SK-N-SH treated with all-trans-retinoic acid at 6 μM for 48 hours (cell line): ENCODE data around the gene MMEL1.
A peak's percentile ranks its signal among the peaks of the same experiment; 100 is the strongest.

Source experiments
- ATAC-seq: fragments of 200-7000 bp; cut with Tn5 transposase; 3 replicates; pipeline ENCODE4 v1.9.1; 2020; ENCODE audit warnings: mild to moderate bottlenecking, moderate library complexity
- ARNTL ChIP-seq: fragments of 450-650 bp; formaldehyde crosslinking; IDR thresholded peaks from 2 replicates; pipeline ENCODE4 v1.5.0; 2020; ENCODE audit warnings: low read depth, mild to moderate bottlenecking, moderate library complexity, borderline replicate concordance
- ISL1 ChIP-seq: fragments of 250-450 bp; sonication (Bioruptor Pico); IDR thresholded peaks from 2 replicates; pipeline ENCODE4 v2.1.2; 2022; ENCODE audit warnings: mild to moderate bottlenecking, moderate library complexity
- OSR1 ChIP-seq: fragments of 250-450 bp; sonication (Bioruptor Pico); IDR thresholded peaks from 2 replicates; pipeline ENCODE4 v1.8.0; 2022; ENCODE audit warnings: moderate library complexity, mild to moderate bottlenecking, inconsistent platforms
- POU6F1 ChIP-seq: fragments of 250-450 bp; sonication (Bioruptor Pico); IDR thresholded peaks from 2 replicates; pipeline ENCODE4 v1.8.0; 2021; ENCODE audit warnings: low read depth, mild to moderate bottlenecking, moderate library complexity, borderline replicate concordance
- PPARA ChIP-seq: fragments of 250-450 bp; sonication (Bioruptor Pico); IDR thresholded peaks from 2 replicates; pipeline ENCODE4 v1.5.0; 2020; ENCODE audit warnings: mild to moderate bottlenecking, borderline replicate concordance
- TCF4 ChIP-seq: fragments of 250-450 bp; sonication (Bioruptor Pico); IDR thresholded peaks from 2 replicates; pipeline ENCODE4 v1.8.0; 2021; ENCODE audit warnings: mild to moderate bottlenecking, moderate library complexity, borderline replicate concordance
- TOX ChIP-seq: fragments of 250-450 bp; sonication (Bioruptor Pico); IDR thresholded peaks from 2 replicates; pipeline ENCODE4 v1.8.0; 2021; ENCODE audit warnings: mild to moderate bottlenecking, moderate library complexity, borderline replicate concordance
- TSHZ2 ChIP-seq: fragments of 250-450 bp; sonication (Bioruptor Pico); IDR thresholded peaks from 2 replicates; pipeline ENCODE4 v1.5.0; 2020; ENCODE audit warnings: mild to moderate bottlenecking, moderate library complexity
- ZC3H10 ChIP-seq: fragments of 250-450 bp; sonication (Bioruptor Pico); IDR thresholded peaks from 2 replicates; pipeline ENCODE4 v1.5.1; 2021; ENCODE audit warnings: mild to moderate bottlenecking, moderate library complexity
- ZFP3 ChIP-seq: fragments of 250-450 bp; sonication (Bioruptor Pico); IDR thresholded peaks from 2 replicates; pipeline ENCODE4 v1.5.0; 2020; ENCODE audit warnings: mild to moderate bottlenecking, moderate library complexity
- ZFP30 ChIP-seq: fragments of 450-650 bp; formaldehyde crosslinking; IDR thresholded peaks from 2 replicates; pipeline ENCODE4 v1.5.0; 2022; ENCODE audit warnings: mild to moderate bottlenecking, moderate library complexity
- ZNF70 ChIP-seq: fragments of 450-650 bp; formaldehyde crosslinking; IDR thresholded peaks from 2 replicates; pipeline ENCODE4 v1.5.0; 2020; ENCODE audit warnings: mild to moderate bottlenecking, moderate library complexity
- ZNF8 ChIP-seq: fragments of 450-650 bp; formaldehyde crosslinking; IDR thresholded peaks from 2 replicates; pipeline ENCODE4 v1.5.0; 2020; ENCODE audit warnings: mild to moderate bottlenecking, moderate library complexity
- TF ChIP-seq, protein P1 (sequence below): fragments of 250-450 bp; sonication (Bioruptor Pico); IDR thresholded peaks from 2 replicates; pipeline ENCODE4 v1.8.0; 2020; ENCODE audit warnings: mild to moderate bottlenecking, moderate library complexity, borderline replicate concordance
- TF ChIP-seq, protein P2 (sequence below): fragments of 250-450 bp; sonication (Bioruptor Pico); IDR thresholded peaks from 2 replicates; pipeline ENCODE4 v1.5.1; 2020; ENCODE audit warnings: low read depth, mild to moderate bottlenecking, moderate library complexity
- TF ChIP-seq, protein P3 (sequence below): fragments of 250-450 bp; sonication (Bioruptor Pico); IDR thresholded peaks from 2 replicates; pipeline ENCODE4 v1.5.1; 2021; ENCODE audit warnings: mild to moderate bottlenecking, moderate library complexity

The MMEL1 gene

GRCh38 chr1:2546515-2547209 lies 86.2 kb downstream of the MMEL1 start:
- peak; percentile 85 for ATAC-seq
- TF ChIP-seq, protein P1, sequence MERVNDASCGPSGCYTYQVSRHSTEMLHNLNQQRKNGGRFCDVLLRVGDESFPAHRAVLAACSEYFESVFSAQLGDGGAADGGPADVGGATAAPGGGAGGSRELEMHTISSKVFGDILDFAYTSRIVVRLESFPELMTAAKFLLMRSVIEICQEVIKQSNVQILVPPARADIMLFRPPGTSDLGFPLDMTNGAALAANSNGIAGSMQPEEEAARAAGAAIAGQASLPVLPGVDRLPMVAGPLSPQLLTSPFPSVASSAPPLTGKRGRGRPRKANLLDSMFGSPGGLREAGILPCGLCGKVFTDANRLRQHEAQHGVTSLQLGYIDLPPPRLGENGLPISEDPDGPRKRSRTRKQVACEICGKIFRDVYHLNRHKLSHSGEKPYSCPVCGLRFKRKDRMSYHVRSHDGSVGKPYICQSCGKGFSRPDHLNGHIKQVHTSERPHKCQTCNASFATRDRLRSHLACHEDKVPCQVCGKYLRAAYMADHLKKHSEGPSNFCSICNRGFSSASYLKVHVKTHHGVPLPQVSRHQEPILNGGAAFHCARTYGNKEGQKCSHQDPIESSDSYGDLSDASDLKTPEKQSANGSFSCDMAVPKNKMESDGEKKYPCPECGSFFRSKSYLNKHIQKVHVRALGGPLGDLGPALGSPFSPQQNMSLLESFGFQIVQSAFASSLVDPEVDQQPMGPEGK = peak; percentile 49; the same call in 1 of the 2 replicates
- no peak for TF ChIP-seq PPARA (CRISPR knock-in tag)

DNA sequence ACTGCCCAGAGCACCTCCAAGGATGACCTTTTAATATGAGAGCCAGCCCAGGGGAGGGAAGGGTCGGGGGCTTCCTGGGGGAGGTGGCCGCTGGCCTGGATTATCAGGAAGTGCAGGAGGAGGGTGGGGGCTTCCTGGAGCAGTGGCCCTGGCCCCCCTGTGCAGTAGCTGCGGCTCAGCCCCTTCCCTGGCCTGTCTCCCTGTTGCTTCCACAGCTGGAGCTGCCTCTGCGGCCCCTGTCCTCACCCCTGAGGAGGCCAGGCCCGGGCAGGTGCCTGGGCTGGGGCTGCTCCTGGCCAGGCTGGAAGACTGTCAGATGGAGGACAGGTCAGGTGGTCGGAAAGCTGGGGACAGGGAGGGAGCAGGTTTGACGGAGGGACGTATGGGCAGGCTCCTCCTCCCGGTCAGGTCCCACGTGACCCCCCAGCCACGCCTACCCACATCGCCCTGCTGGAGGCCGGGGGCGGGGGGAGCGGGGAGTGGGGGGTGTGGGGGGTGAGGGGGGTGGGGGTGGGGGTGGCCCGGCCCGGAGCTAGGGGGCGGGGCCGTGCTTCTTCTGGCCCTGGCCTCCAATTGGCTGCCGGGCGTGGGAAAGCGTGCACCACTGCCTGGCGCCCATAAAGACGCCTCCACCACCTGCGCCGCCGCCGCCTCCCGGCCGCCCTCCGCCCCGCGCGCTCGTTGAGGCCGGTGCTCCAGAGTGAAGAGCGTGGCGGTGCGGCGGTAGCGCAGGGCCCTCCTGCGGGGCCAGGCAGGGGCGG lies 86.9 kb downstream of the MMEL1 start:
- TF ChIP-seq ZFP3 (CRISPR knock-in tag) (0 out of 2 replicates have a peak, but pooled peaks have one; percentile 33), ZFP30 (no peak), TCF4 (CRISPR knock-in tag) (no peak), ZNF70 (CRISPR knock-in tag) (no peak), ARNTL (no peak)
- peak; percentile 72 for ATAC-seq

DNA sequence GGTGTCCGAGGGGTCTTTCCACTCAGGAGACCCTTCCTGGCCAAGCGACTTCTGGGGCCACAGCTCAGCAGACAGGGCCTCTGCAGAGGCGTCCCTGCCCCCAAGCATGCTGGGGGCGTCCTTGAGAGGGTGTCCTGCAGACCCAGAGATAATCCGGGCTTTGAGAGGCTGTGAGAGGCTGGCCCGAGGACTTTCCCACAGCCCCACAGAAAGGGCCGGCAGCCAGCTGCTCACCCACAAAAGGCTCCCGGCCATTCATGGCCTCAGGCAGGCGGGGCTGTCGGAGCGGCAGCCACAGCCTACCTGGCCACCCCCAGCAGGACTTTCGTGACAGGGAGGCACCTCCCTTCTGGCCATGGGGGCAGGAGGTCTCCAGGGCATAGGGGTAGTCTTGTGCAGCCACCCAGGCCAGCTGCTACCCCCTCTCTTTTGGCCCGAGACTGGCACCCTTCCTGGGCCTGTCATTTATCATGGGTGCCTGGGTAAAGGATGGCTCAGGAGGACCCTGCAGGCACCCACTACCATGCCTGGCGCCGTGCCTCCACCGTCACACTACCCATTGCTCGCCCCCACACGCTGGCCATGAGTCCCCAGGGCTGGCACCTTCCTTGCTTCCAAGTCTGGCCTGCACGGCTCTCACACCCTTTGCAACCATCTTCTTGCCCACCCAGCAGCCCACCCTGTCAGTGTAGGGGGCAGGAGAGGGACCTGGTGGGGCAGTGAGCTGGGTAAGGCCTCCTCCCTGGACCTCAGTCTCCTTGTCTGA lies 87.8 kb downstream of the MMEL1 start:
- ATAC-seq = no peak
- TF ChIP-seq ZNF8 (no peak), OSR1 (CRISPR knock-in tag) (no peak), TSHZ2 (CRISPR knock-in tag) (no peak), ZFP3 (CRISPR knock-in tag) (no peak), POU6F1 (CRISPR knock-in tag) (no peak), ISL1 (CRISPR knock-in tag) (no peak), TOX (CRISPR knock-in tag) (no peak), ZC3H10 (CRISPR knock-in tag) (no peak)
- TF ChIP-seq, protein P2, sequence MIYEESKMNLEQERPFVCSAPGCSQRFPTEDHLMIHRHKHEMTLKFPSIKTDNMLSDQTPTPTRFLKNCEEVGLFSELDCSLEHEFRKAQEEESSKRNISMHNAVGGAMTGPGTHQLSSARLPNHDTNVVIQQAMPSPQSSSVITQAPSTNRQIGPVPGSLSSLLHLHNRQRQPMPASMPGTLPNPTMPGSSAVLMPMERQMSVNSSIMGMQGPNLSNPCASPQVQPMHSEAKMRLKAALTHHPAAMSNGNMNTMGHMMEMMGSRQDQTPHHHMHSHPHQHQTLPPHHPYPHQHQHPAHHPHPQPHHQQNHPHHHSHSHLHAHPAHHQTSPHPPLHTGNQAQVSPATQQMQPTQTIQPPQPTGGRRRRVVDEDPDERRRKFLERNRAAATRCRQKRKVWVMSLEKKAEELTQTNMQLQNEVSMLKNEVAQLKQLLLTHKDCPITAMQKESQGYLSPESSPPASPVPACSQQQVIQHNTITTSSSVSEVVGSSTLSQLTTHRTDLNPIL = no peak
- TF ChIP-seq, protein P3, sequence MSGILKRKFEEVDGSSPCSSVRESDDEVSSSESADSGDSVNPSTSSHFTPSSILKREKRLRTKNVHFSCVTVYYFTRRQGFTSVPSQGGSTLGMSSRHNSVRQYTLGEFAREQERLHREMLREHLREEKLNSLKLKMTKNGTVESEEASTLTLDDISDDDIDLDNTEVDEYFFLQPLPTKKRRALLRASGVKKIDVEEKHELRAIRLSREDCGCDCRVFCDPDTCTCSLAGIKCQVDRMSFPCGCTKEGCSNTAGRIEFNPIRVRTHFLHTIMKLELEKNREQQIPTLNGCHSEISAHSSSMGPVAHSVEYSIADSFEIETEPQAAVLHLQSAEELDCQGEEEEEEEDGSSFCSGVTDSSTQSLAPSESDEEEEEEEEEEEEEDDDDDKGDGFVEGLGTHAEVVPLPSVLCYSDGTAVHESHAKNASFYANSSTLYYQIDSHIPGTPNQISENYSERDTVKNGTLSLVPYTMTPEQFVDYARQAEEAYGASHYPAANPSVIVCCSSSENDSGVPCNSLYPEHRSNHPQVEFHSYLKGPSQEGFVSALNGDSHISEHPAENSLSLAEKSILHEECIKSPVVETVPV (CRISPR knock-in tag) = no peak
